Measurements from ENCODE around the gene CACNA2D2.

DNA sequence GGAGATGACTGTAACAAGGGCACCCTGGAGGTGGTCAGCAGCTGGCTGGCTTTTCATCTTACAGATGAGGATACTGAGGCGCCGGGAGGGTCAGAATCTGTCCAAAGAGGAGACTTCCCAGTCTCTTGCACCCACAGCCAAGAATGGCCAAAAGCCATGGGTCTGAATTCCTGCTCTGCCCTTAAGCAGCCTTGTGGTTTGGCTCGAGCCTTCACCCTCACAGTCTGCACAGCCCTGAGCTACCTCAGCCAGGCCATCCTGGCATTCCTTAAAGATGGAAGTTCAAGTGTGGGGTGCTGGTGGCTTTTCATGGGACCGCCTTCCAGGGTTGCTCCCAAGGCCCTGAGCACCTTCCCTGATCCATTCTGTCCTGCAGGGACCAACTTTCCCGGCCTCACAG lies 59.2 kb downstream of the CACNA2D2 start:
- TF ChIP-seq, protein P1, sequence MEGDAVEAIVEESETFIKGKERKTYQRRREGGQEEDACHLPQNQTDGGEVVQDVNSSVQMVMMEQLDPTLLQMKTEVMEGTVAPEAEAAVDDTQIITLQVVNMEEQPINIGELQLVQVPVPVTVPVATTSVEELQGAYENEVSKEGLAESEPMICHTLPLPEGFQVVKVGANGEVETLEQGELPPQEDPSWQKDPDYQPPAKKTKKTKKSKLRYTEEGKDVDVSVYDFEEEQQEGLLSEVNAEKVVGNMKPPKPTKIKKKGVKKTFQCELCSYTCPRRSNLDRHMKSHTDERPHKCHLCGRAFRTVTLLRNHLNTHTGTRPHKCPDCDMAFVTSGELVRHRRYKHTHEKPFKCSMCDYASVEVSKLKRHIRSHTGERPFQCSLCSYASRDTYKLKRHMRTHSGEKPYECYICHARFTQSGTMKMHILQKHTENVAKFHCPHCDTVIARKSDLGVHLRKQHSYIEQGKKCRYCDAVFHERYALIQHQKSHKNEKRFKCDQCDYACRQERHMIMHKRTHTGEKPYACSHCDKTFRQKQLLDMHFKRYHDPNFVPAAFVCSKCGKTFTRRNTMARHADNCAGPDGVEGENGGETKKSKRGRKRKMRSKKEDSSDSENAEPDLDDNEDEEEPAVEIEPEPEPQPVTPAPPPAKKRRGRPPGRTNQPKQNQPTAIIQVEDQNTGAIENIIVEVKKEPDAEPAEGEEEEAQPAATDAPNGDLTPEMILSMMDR (IDR thresholded peaks at IDR 0.05), result no peak
- no peak for TF ChIP-seq EZH2 (IDR thresholded peaks at IDR 0.05)

Data from neural progenitor cell (in vitro differentiated cells).